ENCODE data around the gene ST6GAL1. TPM values are rescaled to one million over a fixed set of nuclear protein-coding genes. Genes with fewer than 3 reads are reported as not detected.

The ST6GAL1 gene
- total RNA-seq, 1 donor from 2014 or later: 74.0 TPM

DNA sequence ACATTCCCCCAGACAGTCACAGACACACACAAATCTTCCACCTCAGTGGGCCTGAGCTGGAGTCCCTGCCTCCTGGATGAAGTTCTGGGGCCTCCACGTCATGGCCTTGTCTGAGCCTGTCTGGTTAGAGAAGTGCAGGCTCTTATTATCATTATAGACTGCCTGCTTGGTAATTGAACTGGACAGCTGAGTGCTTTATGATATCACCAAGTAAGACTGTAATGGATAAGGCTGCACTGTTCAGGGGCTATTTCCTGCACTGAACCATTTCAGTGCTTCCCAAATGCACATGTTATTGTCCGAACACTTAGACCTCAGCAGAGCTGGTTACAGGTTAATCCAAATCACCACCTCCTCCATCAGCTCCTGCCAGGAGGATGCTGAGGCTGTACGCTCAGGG is 8.7 kb upstream of the ST6GAL1 start:
- Mint-ChIP-seq H3K4me3 (ENCODE audit: low read depth) (no peak overlapping the region), H3K36me3 (ENCODE audit: insufficient read depth) (no peaks in the 10 kb centered on the region), H3K9me3 (ENCODE audit: low read depth) (no peaks in the 10 kb centered on the region), H3K4me1 (ENCODE audit: low read depth) (peaks cover 25% of the 10 kb centered on the region), H3K27ac (peak overlapping the region; percentile 95), H3K27me3 (no peaks in the 10 kb centered on the region)
- TF ChIP-seq CTCF (IDR thresholded peaks at IDR 0.05; ENCODE audit: unreplicated experiment): no peak
- DNase-seq (ENCODE audit: low spot score, unreplicated experiment): no peak

DNA sequence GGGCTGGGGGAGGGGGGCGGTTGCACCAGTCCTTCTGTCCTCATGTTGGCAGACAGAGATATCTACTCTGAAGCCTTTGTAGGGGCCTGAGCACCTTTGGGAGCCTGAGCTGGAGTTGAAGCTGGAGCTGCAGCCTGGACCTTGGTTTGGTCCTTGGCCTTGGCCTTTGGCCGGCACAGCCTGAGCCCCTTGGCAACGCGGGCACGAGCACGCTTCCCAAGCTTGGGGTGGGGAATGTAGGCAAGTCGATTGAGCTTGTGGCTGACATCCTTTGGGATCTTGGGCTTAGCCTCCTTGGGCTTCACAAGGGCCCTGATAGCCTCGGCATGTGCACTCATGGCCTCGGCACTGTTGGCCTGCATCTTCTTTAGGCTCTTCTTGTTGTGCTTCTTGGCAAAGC is 8.1 kb upstream of the ST6GAL1 start:
- peaks cover 25% of the 10 kb centered on the region for H3K4me1 Mint-ChIP-seq (ENCODE audit: low read depth)
- no peaks in the 10 kb centered on the region for H3K36me3 Mint-ChIP-seq (ENCODE audit: insufficient read depth)
- TF ChIP-seq CTCF (IDR thresholded peaks at IDR 0.05; ENCODE audit: unreplicated experiment): no peak
- no peaks in the 10 kb centered on the region for H3K27me3 Mint-ChIP-seq
- H3K4me3 Mint-ChIP-seq (ENCODE audit: low read depth): no peak overlapping the region
- H3K27ac Mint-ChIP-seq: peak overlapping the region; percentile 59
- no peaks in the 10 kb centered on the region for H3K9me3 Mint-ChIP-seq (ENCODE audit: low read depth)
- DNase-seq (ENCODE audit: low spot score, unreplicated experiment): no peak

GRCh38 chr3:186922790-186923189 is 7.5 kb upstream of the ST6GAL1 start:
- DNase-seq (ENCODE audit: low spot score, unreplicated experiment): no peak
- no peaks in the 10 kb centered on the region for H3K9me3 Mint-ChIP-seq (ENCODE audit: low read depth)
- no peak overlapping the region for H3K4me3 Mint-ChIP-seq (ENCODE audit: low read depth)
- no peaks in the 10 kb centered on the region for H3K36me3 Mint-ChIP-seq (ENCODE audit: insufficient read depth)
- no peak for TF ChIP-seq CTCF (IDR thresholded peaks at IDR 0.05; ENCODE audit: unreplicated experiment)
- peaks cover 25% of the 10 kb centered on the region for H3K4me1 Mint-ChIP-seq (ENCODE audit: low read depth)
- H3K27me3 Mint-ChIP-seq: no peaks in the 10 kb centered on the region
- H3K27ac Mint-ChIP-seq: peak overlapping the region; percentile 59

GRCh38 chr3:186923241-186923640 is 7.1 kb upstream of the ST6GAL1 start:
- DNase-seq (ENCODE audit: low spot score, unreplicated experiment): no peak
- Mint-ChIP-seq H3K36me3 (ENCODE audit: insufficient read depth) (no peaks in the 10 kb centered on the region), H3K4me3 (ENCODE audit: low read depth) (no peak overlapping the region), H3K9me3 (ENCODE audit: low read depth) (no peaks in the 10 kb centered on the region), H3K27me3 (no peaks in the 10 kb centered on the region), H3K27ac (no peak overlapping the region), H3K4me1 (ENCODE audit: low read depth) (peaks cover 25% of the 10 kb centered on the region)
- no peak for TF ChIP-seq CTCF (IDR thresholded peaks at IDR 0.05; ENCODE audit: unreplicated experiment)

DNA sequence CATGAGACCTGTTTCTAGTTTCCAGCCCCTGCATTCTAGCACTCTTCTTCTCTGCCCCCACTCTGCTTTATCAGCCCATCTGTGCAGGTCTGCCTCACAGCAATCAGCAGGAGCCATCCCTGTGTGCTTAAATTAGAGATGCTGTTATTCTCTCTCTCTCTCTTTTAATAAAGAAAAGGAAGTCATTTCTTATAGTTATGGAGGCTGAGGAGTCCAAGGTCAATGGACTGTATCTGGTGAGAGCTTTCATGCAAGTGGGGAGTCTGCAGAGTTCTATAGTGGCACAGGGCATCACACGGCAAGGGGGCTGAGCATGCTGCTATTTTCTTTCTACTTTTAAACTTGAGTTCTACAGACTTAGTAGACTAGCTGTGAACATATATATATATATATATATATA is 4.5 kb upstream of the ST6GAL1 start:
- no peaks in the 10 kb centered on the region for H3K9me3 Mint-ChIP-seq (ENCODE audit: low read depth)
- H3K4me1 Mint-ChIP-seq (ENCODE audit: low read depth): peaks cover 23% of the 10 kb centered on the region
- H3K4me3 Mint-ChIP-seq (ENCODE audit: low read depth): no peak overlapping the region
- no peak for TF ChIP-seq CTCF (IDR thresholded peaks at IDR 0.05; ENCODE audit: unreplicated experiment)
- no peak overlapping the region for H3K27ac Mint-ChIP-seq
- DNase-seq (ENCODE audit: low spot score, unreplicated experiment): no peak
- no peaks in the 10 kb centered on the region for H3K36me3 Mint-ChIP-seq (ENCODE audit: insufficient read depth)
- peaks cover 9% of the 10 kb centered on the region for H3K27me3 Mint-ChIP-seq

All from progenitor cell of endocrine pancreas (in vitro differentiated cells).